HG03095 (cell line): ENCODE data around the gene VAPB.

Source experiments
- ATAC-seq: cut with Tn5 transposase; IDR thresholded peaks from one replicate; pipeline ENCODE4 v1.9.1; 2021; ENCODE audit warnings: moderate library complexity; ENCODE audit not compliant: unreplicated experiment

Gene VAPB

DNA sequence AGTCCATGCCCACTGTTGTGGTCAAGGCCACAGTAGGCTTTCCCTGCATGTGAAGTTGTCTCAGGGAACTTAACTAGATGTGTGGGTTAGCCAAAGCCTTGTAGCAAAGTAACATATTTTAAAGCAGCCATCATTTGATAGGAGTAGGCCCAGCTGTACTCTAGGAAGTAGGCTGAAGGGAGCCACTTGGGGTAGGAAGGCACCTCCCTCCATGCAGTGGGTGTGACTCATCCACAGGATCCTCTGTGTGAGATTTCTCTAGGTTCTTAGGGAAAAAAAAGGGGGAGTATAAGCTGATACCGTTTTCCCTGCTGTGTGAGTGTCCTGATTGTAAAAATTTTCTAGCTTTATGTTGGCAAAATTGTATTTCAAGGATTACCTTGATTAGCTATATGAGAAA, 44.7 kb downstream of the VAPB start:
- no peak for ATAC-seq

GRCh38 chr20:58434326-58434725, 45.3 kb downstream of the VAPB start:
- ATAC-seq = no peak

DNA sequence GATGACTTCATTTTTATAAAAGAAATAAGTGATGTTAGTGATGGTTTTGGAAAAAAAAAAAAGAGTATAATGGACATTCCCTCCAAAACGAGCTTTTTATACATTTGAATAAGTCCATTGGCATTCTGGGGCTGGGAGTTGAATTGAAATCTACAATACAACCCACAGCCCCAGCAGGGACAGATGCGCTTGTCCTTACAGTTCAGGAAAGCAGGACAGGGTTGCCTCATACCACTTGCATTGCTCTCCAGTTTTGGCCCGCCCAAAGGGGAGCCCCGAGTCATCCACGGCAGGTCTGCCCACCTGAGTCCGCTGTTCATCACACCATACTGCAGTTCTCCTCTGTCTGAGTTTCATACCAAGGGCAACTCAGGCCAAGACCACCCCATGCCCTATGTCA, 46.2 kb downstream of the VAPB start:
- no peak for ATAC-seq

DNA sequence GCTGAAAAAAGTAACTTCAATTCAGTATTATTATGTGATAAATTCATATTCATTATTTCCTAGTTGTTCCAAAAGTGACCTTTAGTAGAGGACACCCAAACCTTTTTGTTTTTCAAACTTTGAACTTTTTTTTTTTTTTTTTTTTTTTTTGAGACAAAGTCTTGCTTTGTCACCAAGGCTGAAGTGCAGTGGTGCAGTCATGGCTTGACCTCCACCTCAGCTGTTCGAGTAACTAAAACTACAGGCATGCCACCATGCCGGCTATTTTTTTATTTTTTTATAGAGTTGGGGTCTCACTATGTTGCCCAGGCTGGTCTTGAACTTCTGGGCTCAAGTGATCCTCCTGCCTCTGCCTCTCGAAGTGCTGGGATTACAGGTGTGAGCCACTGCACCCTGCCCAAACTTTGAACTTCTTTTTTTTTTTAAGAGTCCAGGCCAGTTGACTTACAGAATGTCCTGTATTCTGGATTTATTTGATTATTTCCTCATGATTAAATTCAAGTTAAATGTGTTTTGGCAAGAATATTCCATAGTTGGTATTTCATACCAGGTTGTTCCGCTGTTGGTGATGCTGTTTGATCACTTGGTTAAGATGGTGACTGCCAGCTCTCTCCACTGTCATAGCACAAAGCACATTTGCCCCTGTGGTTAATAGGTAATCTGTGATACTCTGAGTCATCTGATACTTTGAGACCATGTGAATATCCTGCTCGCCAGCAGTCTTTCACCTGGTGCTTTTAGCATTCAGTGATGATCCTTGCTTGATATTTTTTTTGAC, 48.0 kb downstream of the VAPB start:
- peak; percentile 56 for ATAC-seq

DNA sequence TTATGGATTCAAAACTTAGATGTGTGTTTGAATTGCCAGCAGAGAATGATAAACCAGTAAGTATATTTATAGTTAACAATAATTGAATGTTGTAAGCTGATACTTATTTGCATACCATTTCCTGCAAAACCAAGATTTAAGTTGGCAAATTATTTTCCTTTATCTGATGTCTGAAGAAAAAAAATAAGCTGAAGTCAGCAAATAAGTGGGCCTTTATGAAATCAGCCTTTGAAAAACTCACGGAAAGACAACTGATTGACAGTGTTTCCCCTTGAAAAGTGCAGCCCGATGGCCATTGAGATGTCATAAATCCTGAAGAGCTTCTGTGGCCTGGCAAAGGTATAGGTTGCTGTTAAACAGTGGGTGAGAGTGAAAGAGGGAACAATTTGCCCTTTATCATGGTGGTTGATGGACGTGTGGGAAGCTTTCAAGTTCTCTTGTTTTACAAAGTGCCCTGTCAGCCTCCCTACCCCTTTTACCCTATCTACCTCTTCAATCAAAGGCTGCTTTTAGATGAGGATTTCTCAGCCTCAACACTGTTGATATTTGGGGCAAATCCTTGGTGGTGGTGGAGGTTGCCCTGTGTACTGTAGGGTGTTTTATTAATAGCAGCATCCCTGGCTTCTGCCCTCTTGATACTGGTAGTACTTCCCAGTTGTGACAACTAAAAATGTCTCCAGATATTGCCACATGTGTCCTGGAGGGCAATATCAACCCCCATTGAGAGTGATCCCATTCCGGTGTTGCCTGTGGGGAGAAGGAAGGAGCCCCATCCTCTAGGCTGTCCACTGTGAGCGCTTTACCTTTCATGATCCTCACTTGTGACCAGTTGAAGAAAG, 50.2 kb downstream of the VAPB start:
- ATAC-seq = no peak

DNA sequence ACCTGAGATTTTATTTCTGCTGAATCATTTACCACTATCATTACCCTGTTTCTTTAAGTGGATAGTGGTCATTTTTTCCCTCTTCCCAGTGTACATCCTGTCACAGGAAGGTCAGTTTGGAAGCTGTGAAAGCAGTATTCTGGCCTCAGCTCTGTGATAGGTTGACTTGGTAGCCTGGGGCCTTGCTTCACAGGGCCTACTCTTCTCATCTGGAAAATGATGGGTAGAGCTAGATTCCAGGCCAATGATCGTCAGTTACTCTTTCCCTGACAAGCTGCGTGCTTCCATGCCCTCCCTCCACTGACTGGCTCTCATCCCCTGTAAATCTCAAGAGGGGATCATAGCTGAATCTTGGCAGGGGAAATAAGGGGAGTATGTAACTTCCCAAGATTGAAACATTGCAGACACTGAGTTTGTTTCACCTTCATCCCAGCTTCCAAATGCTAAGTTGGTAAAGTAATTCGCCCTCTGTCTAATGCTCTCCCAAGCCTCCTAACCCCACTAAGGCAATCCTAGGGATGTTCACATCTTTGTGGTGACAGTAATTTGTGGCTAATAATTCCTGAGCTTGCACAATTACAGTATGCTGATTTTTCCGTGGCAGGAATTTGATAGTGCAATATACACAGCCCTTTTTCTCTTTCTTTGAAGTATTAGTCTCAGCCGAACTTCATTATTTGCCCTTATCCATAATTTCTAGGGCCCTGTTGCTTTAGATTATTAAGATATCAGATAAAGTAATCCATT, 51.2 kb downstream of the VAPB start:
- ATAC-seq = no peak

- ATAC-seq = no peak
Measured at GRCh38 chr20:58441723-58442122, 52.7 kb downstream of the VAPB start.

- no peak for ATAC-seq
Measured at GRCh38 chr20:58444746-58445255, 55.8 kb downstream of the VAPB start.

GRCh38 chr20:58446264-58446959, 57.4 kb downstream of the VAPB start:
- ATAC-seq = no peak

DNA sequence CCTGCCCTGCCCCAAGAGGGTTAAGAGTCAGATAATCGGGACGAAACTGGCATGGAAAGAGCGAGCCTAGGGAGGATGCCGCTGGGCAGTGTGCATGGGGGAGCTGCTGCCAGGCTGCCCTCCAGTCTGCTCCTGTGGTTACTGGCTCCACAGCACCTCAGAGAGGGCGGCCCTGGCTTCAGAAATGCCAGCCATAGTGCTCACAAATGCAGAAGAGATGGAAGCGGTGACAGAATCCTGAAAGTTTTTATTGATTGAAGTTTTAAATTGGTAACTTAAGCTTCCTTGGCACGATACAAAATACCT, 57.9 kb downstream of the VAPB start:
- ATAC-seq = no peak

DNA sequence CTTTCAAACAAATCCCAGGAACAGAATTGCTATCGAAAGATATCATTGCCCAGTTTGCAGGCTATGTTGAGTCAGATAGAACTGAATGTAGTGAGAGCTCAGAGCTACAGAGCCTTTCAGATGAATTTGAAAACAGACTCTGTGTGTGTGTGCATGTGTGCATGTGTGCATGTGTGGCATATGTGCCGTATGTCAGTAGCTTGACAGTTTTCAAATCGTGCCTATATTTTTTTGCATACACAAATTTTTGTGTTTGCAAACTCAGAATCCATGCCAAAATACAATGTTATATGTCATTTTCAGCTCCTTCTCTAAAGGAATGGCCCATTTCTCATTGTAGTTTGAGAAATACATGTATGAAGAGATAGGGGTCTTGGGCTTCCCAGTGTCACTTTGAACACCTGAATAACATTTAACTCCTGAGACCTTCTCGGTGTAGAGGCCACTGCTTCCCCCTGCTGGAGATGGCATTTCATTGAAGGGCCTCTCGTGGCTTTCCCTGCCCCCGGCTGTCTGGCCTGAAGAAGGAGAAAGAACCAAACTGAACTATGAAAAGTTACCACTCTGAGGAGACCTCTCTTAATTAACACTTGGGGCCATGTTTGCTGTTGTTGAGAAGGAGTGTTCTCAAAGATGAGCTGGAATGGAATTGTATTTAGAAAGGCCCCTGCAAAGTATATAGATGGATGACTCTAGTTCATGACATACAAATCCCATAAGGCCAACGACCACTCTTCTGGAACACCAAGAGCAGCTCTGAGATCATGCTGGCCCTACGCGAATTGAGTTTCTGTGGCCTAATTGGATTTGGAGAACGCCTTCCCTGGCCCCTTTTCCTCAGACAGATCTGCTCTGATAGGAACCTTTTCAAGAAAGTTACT, 58.7 kb downstream of the VAPB start:
- ATAC-seq = no peak

DNA sequence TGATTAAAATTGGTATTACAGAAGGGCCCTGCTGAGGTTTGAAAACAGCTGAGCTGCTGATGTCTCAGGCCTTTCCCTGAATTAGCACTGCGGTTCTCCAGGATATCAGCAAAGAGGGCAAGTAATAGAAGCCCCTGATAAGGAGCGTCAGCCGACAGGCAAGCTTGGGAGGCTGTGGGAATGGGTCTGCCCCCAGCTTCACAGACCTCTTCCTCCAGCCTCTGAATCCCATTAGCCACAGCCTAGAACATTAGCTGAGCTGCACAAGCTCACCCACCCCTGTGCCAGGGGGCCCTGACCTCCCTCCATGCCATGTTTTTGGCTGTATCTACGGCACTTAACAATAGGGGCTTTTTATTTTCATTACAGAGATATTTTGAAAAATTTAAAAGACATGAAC, 59.9 kb downstream of the VAPB start:
- ATAC-seq = no peak

- ATAC-seq = no peak
Measured at GRCh38 chr20:58449681-58450221, 60.7 kb downstream of the VAPB start.

- peak; percentile 49 for ATAC-seq
Measured at GRCh38 chr20:58450254-58450653, 61.2 kb downstream of the VAPB start.

GRCh38 chr20:58452667-58453255, 63.7 kb downstream of the VAPB start:
- no peak for ATAC-seq

GRCh38 chr20:58453391-58453790, 64.4 kb downstream of the VAPB start:
- ATAC-seq = no peak

DNA sequence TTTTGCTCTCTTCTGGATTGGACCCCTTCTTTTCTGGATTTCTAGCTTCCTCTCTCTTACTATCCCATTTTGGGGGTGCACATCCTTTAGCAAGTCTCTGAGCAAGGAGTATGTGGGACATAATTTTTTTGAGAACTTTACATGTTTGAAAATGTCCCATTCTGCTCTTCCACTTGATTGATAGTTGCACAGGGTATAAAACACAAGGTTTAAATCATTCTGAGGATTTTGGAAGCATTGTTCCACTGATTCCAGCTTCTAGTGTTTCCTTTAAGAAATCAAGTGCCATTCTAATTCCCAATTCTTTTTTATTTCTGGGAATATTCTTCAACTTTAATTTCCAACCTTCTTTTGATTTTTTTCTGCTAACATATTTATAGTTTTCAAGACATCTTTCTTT, 65.4 kb downstream of the VAPB start:
- no peak for ATAC-seq

- no peak for ATAC-seq
Measured at GRCh38 chr20:58457083-58457695, 68.2 kb downstream of the VAPB start.
